Measurements from ENCODE around the gene SMAD5. TPM values are rescaled to one million over a fixed set of nuclear protein-coding genes. Genes with fewer than 3 reads are reported as not detected.

Gene SMAD5
- total and polyA plus RNA-seq, 5 donors from 2014 or later, result 3.5 to 12.0 (median 4.5) TPM

- Histone ChIP-seq H3K9me3 (ENCODE audit: control insufficient read depth in 2 of 2, low read length in 2 of 2) (no peaks in the 10 kb centered on the region), H3K4me1 (ENCODE audit: control insufficient read depth, insufficient read depth, low read length, poor library complexity, severe bottlenecking) (no peaks in the 10 kb centered on the region), H3K4me3 (ENCODE audit: low read depth, low read length) (no peak overlapping the region), H3K27me3 (ENCODE audit: control insufficient read depth, insufficient read depth, low read length) (no peaks in the 10 kb centered on the region), H3K36me3 (ENCODE audit: control insufficient read depth, insufficient read depth, low read length) (no peaks in the 10 kb centered on the region), H3K27ac (ENCODE audit: insufficient read depth, low read length, poor library complexity, severe bottlenecking) (no peak overlapping the region)
- DNase-seq (no peak), ATAC-seq (ENCODE audit: low read depth in 2 of 2) (no peak)
- no peaks in the 10 kb centered on the region for H3K4me1 Mint-ChIP-seq
- H3K4me3 Mint-ChIP-seq, result no peak overlapping the region
- H3K27ac Mint-ChIP-seq, result no peak overlapping the region
- H3K36me3 Mint-ChIP-seq, result no peaks in the 10 kb centered on the region
- no peaks in the 10 kb centered on the region for H3K27me3 Mint-ChIP-seq
- H3K9me3 Mint-ChIP-seq, result peaks cover 0 to 2% (median 0%) of the 10 kb centered on the region in 7 donors
Measured at GRCh38 chr5:136159457-136159856, 26.8 kb downstream of the SMAD5 start.

- Histone ChIP-seq H3K36me3 (ENCODE audit: control insufficient read depth, insufficient read depth, low read length) (no peaks in the 10 kb centered on the region), H3K4me1 (ENCODE audit: control insufficient read depth, insufficient read depth, low read length, poor library complexity, severe bottlenecking) (no peaks in the 10 kb centered on the region), H3K27me3 (ENCODE audit: control insufficient read depth, insufficient read depth, low read length) (no peaks in the 10 kb centered on the region), H3K27ac (ENCODE audit: insufficient read depth, low read length, poor library complexity, severe bottlenecking) (no peak overlapping the region), H3K4me3 (ENCODE audit: low read depth, low read length) (no peak overlapping the region), H3K9me3 (ENCODE audit: control insufficient read depth in 2 of 2, low read length in 2 of 2) (no peaks in the 10 kb centered on the region)
- no peaks in the 10 kb centered on the region for H3K36me3 Mint-ChIP-seq
- no peak for ATAC-seq (ENCODE audit: low read depth in 2 of 2)
- no peak overlapping the region for H3K4me3 Mint-ChIP-seq
- peaks cover 0 to 1% (median 0%) of the 10 kb centered on the region in 7 donors for H3K9me3 Mint-ChIP-seq
- no peak overlapping the region for H3K27ac Mint-ChIP-seq
- DNase-seq, result no peak
- H3K4me1 Mint-ChIP-seq, result no peaks in the 10 kb centered on the region
- no peaks in the 10 kb centered on the region for H3K27me3 Mint-ChIP-seq
Measured at GRCh38 chr5:136162008-136162407, 29.4 kb downstream of the SMAD5 start.

GRCh38 chr5:136164226-136164625, 31.6 kb downstream of the SMAD5 start:
- ATAC-seq (ENCODE audit: low read depth in 2 of 2), result no peak

GRCh38 chr5:136166909-136167308, 34.3 kb downstream of the SMAD5 start:
- ATAC-seq (ENCODE audit: low read depth in 2 of 2), result no peak
- no peak overlapping the region for H3K27ac Mint-ChIP-seq

More at GRCh38 chr5:136164226-136164625, 31.6 kb downstream of the SMAD5 start:
- Histone ChIP-seq H3K4me3 (ENCODE audit: low read depth, low read length) (no peak overlapping the region), H3K4me1 (ENCODE audit: control insufficient read depth, insufficient read depth, low read length, poor library complexity, severe bottlenecking) (no peaks in the 10 kb centered on the region), H3K9me3 (ENCODE audit: control insufficient read depth in 2 of 2, low read length in 2 of 2) (no peaks in the 10 kb centered on the region), H3K27me3 (ENCODE audit: control insufficient read depth, insufficient read depth, low read length) (no peaks in the 10 kb centered on the region), H3K36me3 (ENCODE audit: control insufficient read depth, insufficient read depth, low read length) (no peaks in the 10 kb centered on the region), H3K27ac (ENCODE audit: insufficient read depth, low read length, poor library complexity, severe bottlenecking) (no peak overlapping the region)
- H3K36me3 Mint-ChIP-seq, result peaks cover 4% of the 10 kb centered on the region
- H3K27ac Mint-ChIP-seq, result no peak overlapping the region
- DNase-seq, result no peak
- H3K4me1 Mint-ChIP-seq, result no peaks in the 10 kb centered on the region
- H3K9me3 Mint-ChIP-seq, result peaks cover 0 to 1% (median 0%) of the 10 kb centered on the region in 7 donors
- no peak overlapping the region for H3K4me3 Mint-ChIP-seq
- no peaks in the 10 kb centered on the region for H3K27me3 Mint-ChIP-seq

GRCh38 chr5:136169218-136169617, 36.6 kb downstream of the SMAD5 start:
- Mint-ChIP-seq H3K9me3 (peaks cover 0 to 2% (median 0%) of the 10 kb centered on the region in 7 donors), H3K27me3 (peaks cover 4% of the 10 kb centered on the region), H3K4me3 (no peak overlapping the region), H3K4me1 (no peaks in the 10 kb centered on the region), H3K36me3 (peaks cover 4% of the 10 kb centered on the region), H3K27ac (no peak overlapping the region)
- Histone ChIP-seq H3K4me3 (ENCODE audit: low read depth, low read length) (no peak overlapping the region), H3K27me3 (ENCODE audit: control insufficient read depth, insufficient read depth, low read length) (no peaks in the 10 kb centered on the region), H3K4me1 (ENCODE audit: control insufficient read depth, insufficient read depth, low read length, poor library complexity, severe bottlenecking) (no peaks in the 10 kb centered on the region), H3K9me3 (ENCODE audit: control insufficient read depth in 2 of 2, low read length in 2 of 2) (no peaks in the 10 kb centered on the region), H3K27ac (ENCODE audit: insufficient read depth, low read length, poor library complexity, severe bottlenecking) (no peak overlapping the region), H3K36me3 (ENCODE audit: control insufficient read depth, insufficient read depth, low read length) (no peaks in the 10 kb centered on the region)
- DNase-seq, result no peak
- no peak for ATAC-seq (ENCODE audit: low read depth in 2 of 2)

More at GRCh38 chr5:136166909-136167308, 34.3 kb downstream of the SMAD5 start:
- Histone ChIP-seq H3K4me1 (ENCODE audit: control insufficient read depth, insufficient read depth, low read length, poor library complexity, severe bottlenecking) (no peaks in the 10 kb centered on the region), H3K4me3 (ENCODE audit: low read depth, low read length) (no peak overlapping the region), H3K27me3 (ENCODE audit: control insufficient read depth, insufficient read depth, low read length) (no peaks in the 10 kb centered on the region), H3K9me3 (ENCODE audit: control insufficient read depth in 2 of 2, low read length in 2 of 2) (no peaks in the 10 kb centered on the region), H3K27ac (ENCODE audit: insufficient read depth, low read length, poor library complexity, severe bottlenecking) (no peak overlapping the region), H3K36me3 (ENCODE audit: control insufficient read depth, insufficient read depth, low read length) (no peaks in the 10 kb centered on the region)
- H3K9me3 Mint-ChIP-seq, result peaks cover 0 to 2% (median 0%) of the 10 kb centered on the region in 7 donors
- no peak for DNase-seq
- H3K27me3 Mint-ChIP-seq, result peaks cover 4% of the 10 kb centered on the region
- H3K36me3 Mint-ChIP-seq, result peaks cover 4% of the 10 kb centered on the region
- no peak overlapping the region for H3K4me3 Mint-ChIP-seq
- H3K4me1 Mint-ChIP-seq, result no peaks in the 10 kb centered on the region

GRCh38 chr5:136174021-136174659, 41.5 kb downstream of the SMAD5 start:
- Histone ChIP-seq H3K4me3 (ENCODE audit: low read depth, low read length) (no peak overlapping the region), H3K4me1 (ENCODE audit: control insufficient read depth, insufficient read depth, low read length, poor library complexity, severe bottlenecking) (no peaks in the 10 kb centered on the region), H3K27me3 (ENCODE audit: control insufficient read depth, insufficient read depth, low read length) (no peaks in the 10 kb centered on the region), H3K36me3 (ENCODE audit: control insufficient read depth, insufficient read depth, low read length) (no peaks in the 10 kb centered on the region), H3K9me3 (ENCODE audit: control insufficient read depth in 2 of 2, low read length in 2 of 2) (no peaks in the 10 kb centered on the region), H3K27ac (ENCODE audit: insufficient read depth, low read length, poor library complexity, severe bottlenecking) (no peak overlapping the region)
- ATAC-seq (ENCODE audit: low read depth in 2 of 2) (no peak), DNase-seq (peak in 1 of 3 donors; percentile 33)
- no peak overlapping the region for H3K27ac Mint-ChIP-seq
- H3K9me3 Mint-ChIP-seq, result peaks cover 0 to 2% (median 0%) of the 10 kb centered on the region in 7 donors
- H3K36me3 Mint-ChIP-seq, result no peaks in the 10 kb centered on the region
- no peak overlapping the region for H3K4me3 Mint-ChIP-seq
- H3K27me3 Mint-ChIP-seq, result peaks cover 4% of the 10 kb centered on the region
- H3K4me1 Mint-ChIP-seq, result no peaks in the 10 kb centered on the region

GRCh38 chr5:136182618-136183017, 50.0 kb downstream of the SMAD5 start:
- no peak for ATAC-seq (ENCODE audit: low read depth in 2 of 2)
- H3K9me3 Mint-ChIP-seq, result no peaks in the 10 kb centered on the region
- H3K27me3 Mint-ChIP-seq, result no peaks in the 10 kb centered on the region
- H3K27ac ChIP-seq (ENCODE audit: insufficient read depth, low read length, poor library complexity, severe bottlenecking), result no peak overlapping the region
- no peaks in the 10 kb centered on the region for H3K36me3 Mint-ChIP-seq
- peaks cover 0 to 1% (median 0%) of the 10 kb centered on the region in 4 donors for H3K4me1 Mint-ChIP-seq
- no peaks in the 10 kb centered on the region for H3K27me3 ChIP-seq (ENCODE audit: control insufficient read depth, insufficient read depth, low read length)
- H3K27ac Mint-ChIP-seq, result no peak overlapping the region
- H3K9me3 ChIP-seq (ENCODE audit: control insufficient read depth in 2 of 2, low read length in 2 of 2), result no peaks in the 10 kb centered on the region
- peaks cover 2% of the 10 kb centered on the region for H3K36me3 ChIP-seq (ENCODE audit: control insufficient read depth, insufficient read depth, low read length)
- H3K4me1 ChIP-seq (ENCODE audit: control insufficient read depth, insufficient read depth, low read length, poor library complexity, severe bottlenecking), result no peaks in the 10 kb centered on the region
- H3K4me3 ChIP-seq (ENCODE audit: low read depth, low read length), result no peak overlapping the region
- no peak overlapping the region for H3K4me3 Mint-ChIP-seq
- DNase-seq, result no peak
